Stimulated activated CD8-positive, alpha-beta memory T cell treated with anti-CD3 and anti-CD28 coated beads, Interleukin-12 subunit alpha, Interleukin-12 subunit beta, amount 100 ng/mL, for 24 hours (primary cell): ENCODE data around the gene SDS.
"Not testable (repeated sequence)": the region's sequence is repeated elsewhere in the genome, so short reads cannot be mapped to it uniquely, and the experiment has no call there.

Experiments
- DNase-seq: peaks from one replicate; pipeline ENCODE4 v3.0.0-alpha.2; 2020; ENCODE audit errors: extremely low read depth

The SDS gene

DNA sequence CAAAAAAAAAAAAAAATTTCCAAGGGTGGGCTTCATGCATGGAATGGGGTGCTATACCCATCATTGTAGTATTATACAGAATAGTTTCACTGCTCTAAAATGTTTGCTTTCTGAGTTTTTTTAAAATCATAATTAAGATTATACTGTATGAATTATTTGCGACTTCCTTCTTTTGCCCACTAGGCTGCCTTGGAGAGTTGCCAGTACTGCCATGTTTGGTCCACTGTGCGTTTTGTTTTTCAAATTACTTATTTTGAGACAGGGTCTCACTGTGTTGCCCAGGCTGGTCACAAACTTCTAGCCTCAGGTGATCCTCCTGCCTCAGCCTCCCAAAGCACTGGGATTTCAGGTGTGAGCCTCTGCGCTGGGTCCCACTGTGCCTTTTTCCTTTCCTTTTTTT, 25.4 kb downstream of the SDS start:
- DNase-seq: no peak

DNA sequence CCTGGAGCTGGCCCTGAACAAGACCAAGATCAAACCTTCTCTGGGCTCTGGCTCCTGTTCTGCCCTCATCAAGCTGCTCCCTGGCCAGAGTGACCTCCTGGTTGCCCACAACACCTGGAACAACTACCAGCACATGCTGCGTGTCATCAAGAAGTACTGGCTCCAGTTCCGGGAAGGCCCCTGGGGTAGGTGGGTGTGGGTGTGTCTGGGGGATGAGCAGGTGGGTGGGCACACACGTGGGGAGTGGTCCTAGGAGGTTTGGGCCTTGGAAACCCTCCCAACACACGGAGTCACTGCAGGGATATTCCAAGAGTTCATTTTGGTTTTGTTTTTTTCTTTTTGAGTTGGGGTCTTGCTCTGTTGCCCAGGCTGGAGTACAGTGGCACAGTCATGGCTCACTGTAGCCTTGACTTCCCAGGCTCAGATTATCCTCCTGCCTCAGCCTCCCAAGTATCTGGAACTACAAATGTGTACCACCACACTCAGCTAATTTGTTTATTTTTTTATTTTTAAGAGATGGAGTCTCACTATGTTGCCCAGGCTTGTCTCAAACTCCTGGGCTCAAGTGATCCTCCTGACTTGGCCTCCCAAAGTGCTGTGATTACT, 28.8 kb downstream of the SDS start:
- DNase-seq: no peak

DNA sequence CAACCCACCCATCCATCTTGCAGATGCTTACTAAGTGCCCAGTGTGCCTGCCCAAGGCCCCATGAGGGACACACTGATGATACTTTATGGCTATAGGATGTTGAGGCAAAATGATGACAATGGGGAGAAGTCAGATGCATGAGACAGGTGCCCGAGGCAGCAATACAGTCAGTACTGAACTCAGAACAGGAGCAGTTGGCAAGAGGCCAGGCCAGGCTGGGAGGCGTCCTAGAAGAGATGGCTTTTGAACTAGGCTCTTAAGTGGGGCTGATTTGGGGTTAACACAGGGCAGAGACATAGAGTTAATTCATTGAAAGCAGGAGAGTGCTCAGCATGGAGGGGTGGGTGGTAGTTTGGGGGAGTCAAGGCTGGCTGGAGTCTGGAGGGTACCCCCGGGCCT, 29.7 kb downstream of the SDS start:
- DNase-seq: no peak

DNA sequence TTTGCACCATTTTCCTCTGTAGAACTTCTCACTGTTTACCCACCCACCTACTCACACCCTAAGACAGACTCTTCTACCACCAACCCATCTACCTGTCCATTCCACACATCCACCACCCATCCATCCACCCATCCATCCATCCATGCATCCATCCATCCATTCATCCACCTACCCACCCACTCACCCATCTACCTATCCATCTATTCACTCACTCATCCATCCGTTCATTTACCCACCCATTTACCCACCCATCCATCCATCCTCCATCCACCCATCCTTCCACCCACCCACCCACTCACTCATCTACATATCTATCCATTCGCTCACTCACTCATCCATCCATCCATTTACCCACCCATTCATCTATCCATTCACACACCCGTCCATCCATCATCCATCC, 30.2 kb downstream of the SDS start:
- no peak for DNase-seq

DNA sequence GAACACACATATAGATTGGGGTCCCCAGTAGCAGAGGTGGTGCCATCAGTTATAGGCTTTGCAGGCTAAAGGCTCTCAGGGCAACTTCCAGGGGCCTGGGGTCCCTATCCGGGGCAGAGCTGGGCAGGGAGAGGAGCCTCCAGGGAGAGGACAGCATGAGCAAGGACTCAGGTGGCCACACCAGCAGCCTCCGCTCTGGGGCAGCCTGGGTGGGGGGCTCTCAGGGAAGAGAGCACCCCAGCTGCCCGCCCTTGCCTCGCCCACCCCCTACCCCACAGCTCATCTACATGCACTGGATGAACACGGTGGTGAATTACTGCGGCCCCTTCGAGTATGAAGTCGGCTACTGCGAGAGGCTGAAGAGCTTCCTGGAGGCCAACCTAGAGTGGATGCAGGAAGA, 31.3 kb downstream of the SDS start:
- no peak for DNase-seq

DNA sequence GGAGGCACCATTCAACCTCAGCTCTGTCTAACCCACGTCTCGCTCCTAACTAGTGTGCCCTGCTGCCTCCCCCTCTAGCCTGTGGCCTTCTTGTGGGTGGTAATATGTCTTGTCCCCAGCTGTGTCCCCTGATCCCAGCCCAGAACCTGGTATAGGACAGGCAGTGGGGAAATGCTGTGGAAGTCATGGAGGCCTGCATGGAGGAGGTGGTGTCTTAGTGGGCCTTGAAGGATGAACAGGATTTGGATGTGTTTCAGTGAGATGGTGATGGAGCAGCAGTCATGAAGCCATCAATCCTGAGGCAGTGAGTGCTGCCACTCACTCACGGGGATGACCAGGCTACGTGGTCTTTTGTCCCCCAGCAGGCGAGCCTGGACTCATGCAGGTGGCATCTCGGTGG, 31.9 kb downstream of the SDS start:
- no peak for DNase-seq

DNA sequence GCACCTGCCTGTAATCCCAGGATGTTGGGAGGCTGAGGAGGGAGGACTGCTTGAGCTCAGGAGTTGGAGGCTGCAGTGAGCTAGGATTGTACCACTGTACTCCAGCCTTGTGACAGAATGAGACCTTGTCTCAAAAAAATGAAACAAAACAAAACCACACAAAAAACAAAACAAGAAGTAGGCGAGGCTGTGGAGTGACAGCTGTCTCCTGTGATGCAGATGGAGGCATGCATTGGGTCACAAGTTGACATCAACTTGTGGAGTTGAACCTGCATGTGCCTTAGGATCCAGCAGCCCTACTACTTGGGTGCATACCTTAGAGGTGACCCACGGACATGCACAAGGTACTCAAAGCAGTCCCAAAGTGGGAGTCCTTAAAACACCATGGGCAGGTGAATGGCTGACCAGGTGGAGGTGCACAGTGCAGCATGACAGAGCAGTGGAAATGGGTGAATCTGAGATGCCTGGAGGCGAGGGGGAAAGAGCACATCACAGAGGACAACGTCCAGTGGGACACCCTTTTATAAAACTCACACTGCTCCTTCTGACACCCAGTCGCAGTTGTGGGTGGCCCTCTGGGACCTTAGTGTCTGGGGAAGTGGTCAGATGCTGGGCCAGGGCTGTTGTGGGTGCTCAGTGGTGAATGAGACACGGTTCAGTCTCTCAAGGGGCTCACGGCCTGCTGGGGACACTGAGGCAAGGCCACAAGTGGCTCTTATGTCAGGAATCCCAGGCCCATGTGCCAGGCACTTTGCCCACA, 32.6 kb downstream of the SDS start:
- no peak for DNase-seq

DNA sequence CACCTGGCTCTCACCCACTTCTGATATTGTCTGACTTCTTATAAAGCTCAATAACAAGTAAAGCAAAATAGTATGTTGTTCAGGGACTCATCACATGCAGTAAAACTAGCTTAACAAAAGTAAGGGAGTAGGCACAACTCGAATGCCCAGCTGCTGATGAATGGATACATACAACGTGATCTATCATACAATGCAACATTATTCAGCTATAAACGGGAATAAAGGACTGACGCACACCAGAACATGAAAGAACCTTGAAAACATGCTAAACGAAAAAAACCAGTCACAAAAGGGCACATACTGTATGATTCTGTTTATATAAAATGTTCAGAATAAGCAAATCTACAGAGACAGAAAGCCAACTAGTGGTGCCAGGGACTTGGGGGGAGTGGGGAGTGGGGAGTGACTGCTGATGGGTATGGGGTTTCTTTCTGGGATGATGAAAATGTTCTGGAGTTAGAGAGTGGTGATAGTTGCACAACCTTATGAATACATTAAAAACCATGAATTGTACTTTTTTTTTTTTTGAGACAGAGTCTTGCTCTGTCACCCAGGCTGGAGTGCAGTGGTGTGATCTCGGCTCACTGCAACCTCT, 34.2 kb downstream of the SDS start:
- DNase-seq: no peak

DNA sequence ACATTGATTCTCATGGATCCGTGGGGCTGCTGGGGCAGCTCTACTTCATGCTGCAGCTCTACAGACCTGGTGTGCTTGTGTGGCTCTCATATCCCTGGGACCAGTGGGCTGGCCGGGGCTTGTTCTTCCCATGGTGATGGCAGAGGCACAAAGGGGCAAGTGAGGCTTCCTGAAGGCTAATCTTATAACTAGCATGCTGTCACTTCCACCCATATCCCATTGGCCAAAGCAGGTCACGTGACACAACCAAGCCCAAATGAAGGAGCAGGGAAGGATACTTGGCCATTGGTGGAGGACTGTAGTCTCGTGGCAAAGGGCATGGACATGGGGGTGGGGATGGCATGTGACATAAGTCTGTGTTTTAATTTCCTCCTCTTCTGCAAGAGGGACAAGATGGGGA, 35.4 kb downstream of the SDS start:
- no peak for DNase-seq

DNA sequence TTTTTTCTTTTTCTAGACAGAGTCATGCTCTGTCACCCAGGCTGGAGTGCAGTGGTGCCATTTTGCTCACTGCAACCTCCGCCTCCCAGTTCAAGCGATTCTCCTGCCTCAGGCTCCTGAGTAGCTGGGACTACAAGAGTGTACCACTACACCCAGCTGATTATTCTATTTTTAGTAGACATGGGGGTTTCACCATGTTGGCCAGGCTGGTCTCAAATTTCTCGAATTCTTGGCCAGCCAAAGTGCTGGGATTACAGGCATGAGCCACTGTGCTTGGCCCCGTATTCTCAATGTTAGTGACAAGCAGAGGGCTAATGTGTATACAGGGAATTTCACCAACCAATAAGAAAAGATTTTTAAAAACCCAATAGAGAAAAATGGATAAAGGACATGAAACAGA, 36.9 kb downstream of the SDS start:
- DNase-seq: no peak

DNA sequence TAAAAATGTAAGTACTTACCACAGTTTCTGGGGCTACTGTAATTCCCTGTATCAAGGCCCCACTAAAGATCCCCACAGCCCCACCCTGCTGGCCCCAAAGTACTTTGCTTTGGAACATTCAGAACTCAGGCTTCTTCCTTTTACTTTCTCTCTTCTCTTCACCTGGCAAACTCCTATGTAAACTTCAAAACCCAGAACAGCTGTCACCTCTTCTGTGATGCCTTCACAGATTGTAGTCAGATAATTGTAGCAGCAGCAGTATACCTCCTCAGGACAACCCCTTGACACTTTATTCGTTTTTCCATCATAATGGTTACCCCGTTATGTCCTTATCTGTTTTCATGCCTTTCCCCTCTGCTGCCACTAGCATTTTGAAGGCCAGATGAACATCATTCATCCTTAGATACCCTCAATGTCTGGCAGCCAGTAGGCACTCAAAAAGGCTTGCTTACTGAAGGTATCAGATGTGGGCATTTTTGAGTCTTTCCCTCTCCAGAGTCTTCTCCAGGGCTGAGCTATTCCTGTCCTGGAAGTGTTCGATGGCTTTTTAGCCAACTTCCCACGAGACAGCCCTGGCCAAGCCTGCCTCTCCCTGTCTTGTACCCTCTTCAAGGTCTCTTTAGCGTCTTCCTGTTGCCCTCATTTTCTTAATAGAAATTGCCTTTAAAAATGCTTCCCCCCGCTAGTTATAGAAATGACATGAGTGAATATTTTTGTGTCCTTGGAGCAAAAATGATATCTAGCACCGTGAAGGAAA, 37.9 kb downstream of the SDS start:
- no peak for DNase-seq

DNA sequence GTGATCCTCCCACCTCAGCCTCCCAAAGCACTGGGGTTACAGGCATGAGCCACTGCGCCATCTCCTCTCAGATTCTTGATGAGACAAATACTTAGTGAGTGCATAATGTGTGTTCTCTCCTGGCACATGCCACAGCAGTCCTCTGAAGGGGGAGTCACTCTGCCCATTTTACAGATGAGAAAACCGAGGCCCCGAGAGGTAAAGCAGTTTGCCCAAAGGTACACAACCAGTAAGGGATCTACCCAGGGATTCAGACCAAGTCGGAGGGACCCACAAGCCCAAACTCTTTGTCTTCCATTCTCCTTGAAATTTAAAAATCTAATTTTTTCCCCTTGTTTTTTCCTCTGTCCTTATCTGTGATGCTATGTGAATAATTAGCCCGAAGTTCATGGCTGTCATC, 39.0 kb downstream of the SDS start:
- no peak for DNase-seq

DNA sequence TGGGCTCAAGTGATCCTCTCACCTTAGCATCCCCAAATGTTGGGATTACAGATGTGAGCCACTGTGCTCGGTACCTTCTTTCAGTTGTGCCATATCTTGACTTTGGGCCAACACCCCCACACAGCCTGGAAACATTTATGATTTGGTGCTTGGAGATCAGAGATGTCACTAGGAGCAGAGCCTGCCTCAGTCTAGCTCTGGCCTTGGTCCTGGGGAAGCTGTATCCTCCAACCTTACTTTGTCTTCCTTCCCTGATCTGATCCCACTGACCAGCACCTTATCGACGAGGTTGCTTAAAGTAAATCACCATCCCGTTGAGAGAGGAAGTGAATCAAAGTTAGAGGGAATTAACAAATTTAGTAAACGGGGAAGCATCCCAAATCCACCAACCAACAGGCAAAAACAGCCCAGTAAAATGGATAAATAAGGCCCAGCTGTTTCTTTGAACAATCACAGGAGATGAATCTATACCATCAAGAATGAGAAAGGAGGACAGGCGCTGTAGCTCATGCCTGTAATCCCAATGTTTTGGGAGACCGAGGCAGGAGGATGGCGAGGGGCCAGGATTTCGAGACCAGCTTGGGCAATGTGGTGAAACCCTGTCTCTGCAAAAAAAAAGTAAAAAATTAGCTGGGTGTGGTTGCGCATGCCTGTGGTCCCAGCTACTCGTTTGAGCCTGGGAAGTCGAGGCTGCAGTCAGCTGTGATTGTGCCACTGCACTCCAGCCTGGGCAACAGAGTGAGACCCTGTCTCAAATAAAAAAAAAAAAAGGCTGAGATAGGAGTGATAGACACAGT, 41.9 kb downstream of the SDS start:
- no peak for DNase-seq

DNA sequence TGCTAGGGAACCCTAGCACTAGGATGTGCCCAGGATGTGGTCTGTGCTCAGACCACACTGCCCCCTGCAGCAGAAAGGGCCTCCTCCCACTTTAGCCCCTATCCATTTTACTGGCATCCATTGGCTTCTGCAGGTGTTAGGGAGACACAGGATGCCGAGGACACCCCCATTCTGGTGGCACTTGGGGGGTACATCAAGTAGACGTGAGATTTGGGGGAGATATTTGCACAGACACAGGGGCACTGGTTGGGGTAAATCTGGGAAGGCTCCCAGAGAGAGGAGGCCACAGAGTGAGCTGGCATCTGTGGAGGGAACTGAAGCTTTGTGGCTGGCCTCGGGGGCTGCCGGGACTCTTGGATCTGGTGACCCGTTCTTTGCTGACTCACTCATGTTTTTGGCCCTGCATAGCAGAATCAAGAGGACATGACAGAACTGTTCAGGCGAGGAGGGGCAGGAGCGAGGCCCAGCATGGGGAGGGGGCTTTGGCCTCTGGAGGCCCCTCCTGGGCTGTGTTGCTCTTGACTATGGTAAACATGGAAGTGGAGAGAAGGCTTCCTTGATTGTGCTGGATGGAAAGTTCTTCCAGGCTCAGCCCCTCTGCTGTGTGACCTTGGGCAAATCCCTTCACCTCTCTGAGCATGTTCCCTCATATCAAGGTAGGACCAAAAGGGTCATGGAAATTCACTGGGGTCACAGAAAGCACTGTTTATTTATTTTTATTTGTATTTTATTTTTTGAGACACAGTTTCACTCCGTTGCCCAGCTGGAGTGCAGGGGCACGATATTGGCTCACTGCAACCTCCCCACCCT, 43.5 kb downstream of the SDS start:
- DNase-seq: no peak

DNA sequence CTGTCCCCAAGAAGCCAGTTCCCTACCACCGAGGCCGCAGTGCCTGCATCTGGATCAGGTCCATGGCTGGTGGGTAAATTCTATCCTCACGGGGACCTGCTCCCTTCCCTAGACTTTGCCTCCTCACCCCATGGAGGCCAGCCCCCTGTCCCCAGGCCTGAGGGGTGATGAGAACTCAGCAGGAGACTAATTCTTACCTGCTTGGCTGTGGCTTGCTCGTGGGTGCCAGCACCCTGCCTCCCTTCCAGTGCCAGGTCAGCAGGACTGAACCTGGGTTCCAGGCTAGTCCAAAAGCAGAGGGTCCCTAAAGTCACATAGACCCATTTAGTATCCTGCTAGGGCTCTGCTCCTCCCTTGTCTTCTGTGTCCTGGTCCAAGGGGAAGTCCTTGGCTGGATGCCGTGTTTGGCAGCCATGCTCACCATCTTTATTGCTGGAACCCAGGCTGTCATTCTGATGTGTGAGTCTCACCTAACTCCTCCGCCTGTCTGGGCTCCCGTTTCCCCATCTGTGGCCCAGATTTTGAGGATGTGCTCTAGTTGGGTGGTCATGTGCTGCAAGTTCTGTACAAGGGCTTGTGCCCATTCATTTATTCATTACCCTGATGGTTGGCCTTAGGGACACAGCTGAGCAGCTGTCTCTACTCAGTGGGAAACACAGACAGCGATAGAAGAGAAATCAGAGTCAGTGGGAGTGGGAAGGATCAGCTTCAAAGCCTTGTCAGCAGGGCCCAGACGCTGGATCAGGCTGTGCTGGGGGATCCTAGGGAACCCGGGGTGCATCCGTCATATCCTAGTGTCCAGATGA, 44.4 kb downstream of the SDS start:
- no peak for DNase-seq

DNA sequence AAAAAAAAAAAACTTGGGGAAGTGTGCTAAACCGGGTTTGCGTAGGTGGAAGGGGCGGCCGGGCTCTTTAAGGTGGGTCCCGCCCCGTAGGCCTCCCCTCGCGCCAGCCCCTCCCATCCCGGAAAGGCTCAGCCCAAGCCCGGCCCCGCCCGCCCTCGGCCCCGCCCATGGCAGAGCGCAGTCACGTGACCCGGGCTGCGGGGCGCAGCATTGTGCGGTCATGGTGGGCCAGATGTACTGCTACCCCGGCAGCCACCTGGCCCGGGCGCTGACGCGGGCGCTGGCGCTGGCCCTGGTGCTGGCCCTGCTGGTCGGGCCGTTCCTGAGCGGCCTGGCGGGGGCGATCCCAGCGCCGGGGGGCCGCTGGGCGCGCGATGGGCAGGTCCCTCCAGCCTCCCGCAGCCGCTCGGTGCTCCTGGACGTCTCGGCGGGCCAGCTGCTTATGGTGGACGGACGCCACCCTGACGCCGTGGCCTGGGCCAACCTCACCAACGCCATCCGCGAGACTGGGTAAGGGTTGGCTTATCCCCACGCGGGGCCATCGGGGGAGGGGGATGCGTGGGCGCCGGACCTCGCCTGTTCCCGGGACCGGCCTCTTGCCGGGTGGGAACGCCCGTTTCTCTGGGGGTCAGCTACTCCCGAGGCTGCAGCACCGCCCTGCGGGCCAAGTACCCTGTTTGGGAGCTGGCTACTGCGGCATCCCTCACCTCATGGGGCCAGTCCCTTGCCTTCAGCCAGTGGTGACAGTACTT, 45.1 kb downstream of the SDS start, which contains the start of gene PLBD2:
Gene PLBD2, plus strand, starts transcription at position 207 of the 752 bp plus-strand sequence. Its CDS starts 14 bp downstream, at position 221.
- peak; percentile 87 for DNase-seq

DNA sequence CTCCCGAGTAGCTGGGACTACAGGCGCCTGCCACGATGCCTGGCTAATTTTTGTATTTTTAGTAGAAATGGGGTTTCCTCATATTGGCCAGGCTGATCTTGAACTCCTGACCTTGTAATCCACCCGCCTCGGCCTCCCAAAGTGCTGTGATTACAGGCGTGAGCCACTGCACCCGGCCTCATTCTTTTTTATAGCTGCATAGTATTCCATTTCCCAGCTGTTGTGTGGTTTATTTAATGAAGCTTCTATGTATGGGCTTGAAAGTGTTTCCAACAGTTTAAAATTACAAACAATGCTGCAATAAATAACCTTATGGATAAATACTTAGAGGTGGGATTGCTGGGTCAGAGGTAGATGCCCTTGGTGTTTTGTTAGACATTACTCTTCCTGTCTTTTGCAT, 49.5 kb downstream of the SDS start:
- DNase-seq: not testable (repeated sequence)

DNA sequence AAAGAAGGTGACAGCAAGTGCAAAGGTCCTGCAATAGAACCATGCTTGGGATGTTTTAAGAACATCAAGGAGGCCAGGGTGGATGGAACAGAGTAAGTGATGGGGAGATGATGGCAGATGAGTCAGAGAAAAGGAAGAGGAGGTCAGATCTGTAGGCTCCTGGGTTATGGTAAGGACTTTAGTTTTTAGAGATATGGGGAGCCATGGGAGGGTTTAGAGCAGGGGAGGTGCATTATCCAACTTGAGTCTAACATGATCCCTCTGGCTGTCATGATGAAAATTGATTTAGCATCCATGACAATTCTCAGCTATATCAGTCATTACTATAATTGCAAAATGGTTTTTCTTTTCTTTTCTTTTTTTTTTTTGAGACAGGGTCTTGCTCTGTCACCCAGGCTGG, 52.6 kb downstream of the SDS start:
- DNase-seq: no peak

DNA sequence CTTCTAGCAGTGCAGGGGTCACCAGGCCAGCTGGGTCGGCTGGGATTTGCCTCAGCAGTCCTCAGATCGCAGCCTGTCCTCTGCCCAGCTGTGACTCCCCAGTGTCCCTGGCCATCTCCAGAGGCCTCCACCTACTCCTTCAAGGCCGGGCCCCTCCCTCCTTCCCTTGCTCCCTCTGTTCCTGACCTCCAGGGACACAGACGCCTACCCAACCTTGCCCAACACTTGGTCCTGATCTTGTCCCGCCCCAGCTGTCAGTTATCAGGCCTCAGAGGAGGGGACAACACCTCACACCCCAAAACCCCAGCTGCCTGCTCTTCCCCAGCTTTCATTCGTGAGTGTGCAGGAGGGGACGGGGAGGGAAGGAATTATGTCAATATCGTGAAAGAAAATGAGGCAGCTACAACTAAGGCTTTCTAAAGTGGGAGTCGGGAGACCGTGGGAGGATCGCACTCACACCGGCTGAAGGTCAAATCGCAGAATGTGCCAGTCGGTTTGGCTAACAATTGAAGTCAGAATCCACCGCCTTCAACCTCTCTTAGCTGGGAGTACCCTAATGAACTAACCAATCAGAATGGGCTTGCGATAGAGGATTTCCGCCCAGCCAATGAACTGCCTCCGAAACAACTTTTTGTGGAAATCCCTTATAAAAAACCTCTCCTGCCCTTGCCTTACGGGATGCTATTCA, 54.7 kb downstream of the SDS start:
- no peak for DNase-seq
